ENCODE data around the gene ANXA10.

Gene ANXA10

GRCh38 chr4:168098248-168098717 is 5.9 kb downstream of the ANXA10 start:
- Histone ChIP-seq H3K27ac (ENCODE audit: low read length, poor library complexity, severe bottlenecking) (no peak overlapping the region), H3K27me3 (ENCODE audit: control insufficient read depth in 1 of 2, insufficient read depth in 1 of 2, low read length in 2 of 2) (no peaks in the 10 kb centered on the region), H3K18ac (ENCODE audit: low read depth in 1 of 2, low read length in 2 of 2) (no peak overlapping the region), H3K9me3 (ENCODE audit: control insufficient read depth, low read length) (peaks cover 3% of the 10 kb centered on the region), H3K4me1 (ENCODE audit: control insufficient read depth, insufficient read depth, low read depth, low read length) (no peaks in the 10 kb centered on the region), H2BK5ac (ENCODE audit: low read depth, low read length, poor library complexity, severe bottlenecking) (no peak overlapping the region), H3K36me3 (ENCODE audit: control insufficient read depth in 1 of 2, insufficient read depth in 2 of 2, low read depth in 1 of 2, low read length in 2 of 2) (no peaks in the 10 kb centered on the region), H2BK120ac (ENCODE audit: low read depth, low read length) (no peak overlapping the region), H3K9ac (ENCODE audit: low read length) (peak overlapping the region; percentile 39), H3K4me3 (ENCODE audit: insufficient read depth in 1 of 2, low read depth in 1 of 2, low read length in 2 of 2) (no peak overlapping the region), H2BK12ac (ENCODE audit: low read length in 2 of 2) (no peak overlapping the region), H4K8ac (ENCODE audit: low read length) (no peak overlapping the region), H3K79me1 (replicated peaks; ENCODE audit: low read length, poor library complexity, severe bottlenecking) (no peaks in the 10 kb centered on the region), H3K4me2 (ENCODE audit: low read length, poor library complexity, severe bottlenecking) (no peak overlapping the region), H2AK5ac (ENCODE audit: low read length, severe bottlenecking) (no peak overlapping the region), H2BK15ac (ENCODE audit: low read depth, poor library complexity, severe bottlenecking) (no peak overlapping the region), H3K14ac (ENCODE audit: low read length in 2 of 2) (no peak overlapping the region), H4K91ac (ENCODE audit: low read length) (no peak overlapping the region), H2AFZ (ENCODE audit: low read depth, low read length) (no peak overlapping the region), H3K23ac (ENCODE audit: low read length in 2 of 2) (no peak overlapping the region), H3K4ac (ENCODE audit: low read depth in 1 of 2, low read length in 2 of 2) (no peak overlapping the region)
- no peak for DNase-seq
- no CpG with 5 or more reads among the region's 1 CpG for WGBS

- Histone ChIP-seq H3K36me3 (ENCODE audit: control insufficient read depth in 1 of 2, insufficient read depth in 2 of 2, low read depth in 1 of 2, low read length in 2 of 2) (no peaks in the 10 kb centered on the region), H3K9ac (ENCODE audit: low read length) (peak overlapping the region; percentile 39), H4K8ac (ENCODE audit: low read length) (no peak overlapping the region), H2BK15ac (ENCODE audit: low read depth, poor library complexity, severe bottlenecking) (no peak overlapping the region), H3K23ac (ENCODE audit: low read length in 2 of 2) (no peak overlapping the region), H3K79me1 (replicated peaks; ENCODE audit: low read length, poor library complexity, severe bottlenecking) (no peaks in the 10 kb centered on the region), H3K27me3 (ENCODE audit: control insufficient read depth in 1 of 2, insufficient read depth in 1 of 2, low read length in 2 of 2) (no peaks in the 10 kb centered on the region), H4K91ac (ENCODE audit: low read length) (no peak overlapping the region), H3K18ac (ENCODE audit: low read depth in 1 of 2, low read length in 2 of 2) (no peak overlapping the region), H3K14ac (ENCODE audit: low read length in 2 of 2) (no peak overlapping the region), H3K9me3 (ENCODE audit: control insufficient read depth, low read length) (peaks cover 3% of the 10 kb centered on the region), H2AK5ac (ENCODE audit: low read length, severe bottlenecking) (no peak overlapping the region), H2AFZ (ENCODE audit: low read depth, low read length) (no peak overlapping the region), H2BK12ac (ENCODE audit: low read length in 2 of 2) (no peak overlapping the region), H3K4me2 (ENCODE audit: low read length, poor library complexity, severe bottlenecking) (no peak overlapping the region), H2BK120ac (ENCODE audit: low read depth, low read length) (no peak overlapping the region), H3K4me3 (ENCODE audit: insufficient read depth in 1 of 2, low read depth in 1 of 2, low read length in 2 of 2) (no peak overlapping the region), H3K27ac (ENCODE audit: low read length, poor library complexity, severe bottlenecking) (no peak overlapping the region), H3K4me1 (ENCODE audit: control insufficient read depth, insufficient read depth, low read depth, low read length) (no peaks in the 10 kb centered on the region), H3K4ac (ENCODE audit: low read depth in 1 of 2, low read length in 2 of 2) (no peak overlapping the region), H2BK5ac (ENCODE audit: low read depth, low read length, poor library complexity, severe bottlenecking) (no peak overlapping the region)
- 90% methylated on average over 3 of the region's 3 CpGs for WGBS
- no peak for DNase-seq
These were observed 6.9 kb downstream of the ANXA10 start for GRCh38 chr4:168099195-168099594.

- Histone ChIP-seq H2AFZ (ENCODE audit: low read depth, low read length) (no peak overlapping the region), H4K8ac (ENCODE audit: low read length) (no peak overlapping the region), H3K9ac (ENCODE audit: low read length) (no peak overlapping the region), H3K14ac (ENCODE audit: low read length in 2 of 2) (no peak overlapping the region), H2BK15ac (ENCODE audit: low read depth, poor library complexity, severe bottlenecking) (no peak overlapping the region), H3K9me3 (ENCODE audit: control insufficient read depth, low read length) (peaks cover 3% of the 10 kb centered on the region), H4K91ac (ENCODE audit: low read length) (no peak overlapping the region), H3K79me1 (replicated peaks; ENCODE audit: low read length, poor library complexity, severe bottlenecking) (no peaks in the 10 kb centered on the region), H3K23ac (ENCODE audit: low read length in 2 of 2) (no peak overlapping the region), H3K4me1 (ENCODE audit: control insufficient read depth, insufficient read depth, low read depth, low read length) (no peaks in the 10 kb centered on the region), H2AK5ac (ENCODE audit: low read length, severe bottlenecking) (no peak overlapping the region), H2BK12ac (ENCODE audit: low read length in 2 of 2) (no peak overlapping the region), H3K4ac (ENCODE audit: low read depth in 1 of 2, low read length in 2 of 2) (no peak overlapping the region), H3K4me2 (ENCODE audit: low read length, poor library complexity, severe bottlenecking) (no peak overlapping the region), H2BK5ac (ENCODE audit: low read depth, low read length, poor library complexity, severe bottlenecking) (no peak overlapping the region), H3K18ac (ENCODE audit: low read depth in 1 of 2, low read length in 2 of 2) (no peak overlapping the region), H3K4me3 (ENCODE audit: insufficient read depth in 1 of 2, low read depth in 1 of 2, low read length in 2 of 2) (no peak overlapping the region), H3K36me3 (ENCODE audit: control insufficient read depth in 1 of 2, insufficient read depth in 2 of 2, low read depth in 1 of 2, low read length in 2 of 2) (no peaks in the 10 kb centered on the region), H2BK120ac (ENCODE audit: low read depth, low read length) (no peak overlapping the region), H3K27ac (ENCODE audit: low read length, poor library complexity, severe bottlenecking) (no peak overlapping the region), H3K27me3 (ENCODE audit: control insufficient read depth in 1 of 2, insufficient read depth in 1 of 2, low read length in 2 of 2) (no peaks in the 10 kb centered on the region)
- no peak for DNase-seq
- 92% methylated on average over 1 of the region's 1 CpG for WGBS
These were observed 8.7 kb downstream of the ANXA10 start for GRCh38 chr4:168101026-168101425.

- no peak overlapping the region for H3K23ac ChIP-seq (ENCODE audit: low read length in 2 of 2)
- no peak overlapping the region for H3K4me2 ChIP-seq (ENCODE audit: low read length, poor library complexity, severe bottlenecking)
- no peak overlapping the region for H4K91ac ChIP-seq (ENCODE audit: low read length)
- H3K27me3 ChIP-seq (ENCODE audit: control insufficient read depth in 1 of 2, insufficient read depth in 1 of 2, low read length in 2 of 2): no peaks in the 10 kb centered on the region
- H3K14ac ChIP-seq (ENCODE audit: low read length in 2 of 2): no peak overlapping the region
- no peak overlapping the region for H2BK12ac ChIP-seq (ENCODE audit: low read length in 2 of 2)
- no peak overlapping the region for H4K8ac ChIP-seq (ENCODE audit: low read length)
- no peak overlapping the region for H3K18ac ChIP-seq (ENCODE audit: low read depth in 1 of 2, low read length in 2 of 2)
- no peak overlapping the region for H2AK5ac ChIP-seq (ENCODE audit: low read length, severe bottlenecking)
- no peak overlapping the region for H2BK120ac ChIP-seq (ENCODE audit: low read depth, low read length)
- DNase-seq: no peak
- no peaks in the 10 kb centered on the region for H3K79me1 ChIP-seq (replicated peaks; ENCODE audit: low read length, poor library complexity, severe bottlenecking)
- no peak overlapping the region for H3K27ac ChIP-seq (ENCODE audit: low read length, poor library complexity, severe bottlenecking)
- peaks cover 3% of the 10 kb centered on the region for H3K9me3 ChIP-seq (ENCODE audit: control insufficient read depth, low read length)
- H2BK5ac ChIP-seq (ENCODE audit: low read depth, low read length, poor library complexity, severe bottlenecking): no peak overlapping the region
- no peaks in the 10 kb centered on the region for H3K4me1 ChIP-seq (ENCODE audit: control insufficient read depth, insufficient read depth, low read depth, low read length)
- WGBS: 85% methylated on average over 2 of the region's 3 CpGs
- H2AFZ ChIP-seq (ENCODE audit: low read depth, low read length): no peak overlapping the region
- H3K4me3 ChIP-seq (ENCODE audit: insufficient read depth in 1 of 2, low read depth in 1 of 2, low read length in 2 of 2): no peak overlapping the region
- H3K36me3 ChIP-seq (ENCODE audit: control insufficient read depth in 1 of 2, insufficient read depth in 2 of 2, low read depth in 1 of 2, low read length in 2 of 2): no peaks in the 10 kb centered on the region
- H3K9ac ChIP-seq (ENCODE audit: low read length): no peak overlapping the region
- H3K4ac ChIP-seq (ENCODE audit: low read depth in 1 of 2, low read length in 2 of 2): no peak overlapping the region
- H2BK15ac ChIP-seq (ENCODE audit: low read depth, poor library complexity, severe bottlenecking): no peak overlapping the region
These were observed 10.1 kb downstream of the ANXA10 start for GRCh38 chr4:168102403-168102802.
